GM19043 (cell line): ENCODE measurements around the gene IGSF21.
"Not testable (repeated sequence)": the region's sequence is repeated elsewhere in the genome, so short reads cannot be mapped to it uniquely, and the experiment has no call there.

ENCODE experiments used
- ATAC-seq: cut with Tn5 transposase; IDR thresholded peaks from one replicate; pipeline ENCODE4 v1.9.1; 2021; ENCODE audit warnings: low read depth; ENCODE audit not compliant: unreplicated experiment

IGSF21 gene

GRCh38 chr1:18413541-18414305, 306.1 kb downstream of the IGSF21 start:
- ATAC-seq = no peak

DNA sequence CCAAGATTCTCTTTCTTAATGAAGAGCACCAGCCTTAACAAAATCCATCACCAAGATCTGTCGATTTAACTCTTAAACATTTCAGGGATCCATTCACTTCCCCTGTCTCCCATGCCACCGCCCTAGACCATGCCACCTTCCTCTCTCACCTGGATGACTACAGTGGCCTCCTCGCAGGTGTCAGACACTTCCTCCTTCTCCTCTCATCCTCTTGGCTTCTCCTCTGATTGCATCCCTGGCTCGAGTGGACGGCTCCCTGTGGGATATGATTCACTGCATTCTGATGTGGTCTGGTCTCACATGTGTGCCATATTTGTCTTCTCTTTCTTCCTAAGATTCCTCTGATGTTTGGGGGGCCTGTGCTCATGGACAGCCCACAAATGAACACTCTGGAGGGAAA, 306.7 kb downstream of the IGSF21 start:
- no peak for ATAC-seq

DNA sequence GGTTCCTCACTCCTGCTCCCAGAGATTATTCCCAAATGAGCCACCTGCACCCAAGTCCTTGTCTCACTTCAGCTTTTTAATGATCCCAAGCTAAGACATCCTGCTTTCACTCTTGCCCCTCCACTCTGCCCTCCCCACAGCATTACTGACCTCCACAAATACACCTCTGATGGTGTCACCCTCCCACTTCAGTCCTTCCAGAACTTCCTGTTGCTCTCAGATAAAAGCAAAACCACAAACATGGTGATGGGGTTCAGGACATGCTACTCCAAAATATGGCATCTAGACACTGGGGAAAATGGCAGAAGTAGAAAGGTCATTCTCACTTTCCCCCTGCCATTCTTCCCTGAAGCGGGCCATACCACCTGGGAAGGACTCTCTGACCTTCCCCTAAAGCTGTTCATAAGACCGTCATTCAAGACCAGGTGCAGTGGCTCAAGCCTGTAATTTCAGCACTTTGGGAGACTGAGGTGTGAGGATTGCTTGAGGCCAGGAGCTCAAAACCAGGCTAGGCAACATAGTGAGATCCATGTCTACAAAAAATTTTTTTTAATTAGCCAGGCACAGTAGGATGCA, 307.4 kb downstream of the IGSF21 start:
- ATAC-seq = no peak

DNA sequence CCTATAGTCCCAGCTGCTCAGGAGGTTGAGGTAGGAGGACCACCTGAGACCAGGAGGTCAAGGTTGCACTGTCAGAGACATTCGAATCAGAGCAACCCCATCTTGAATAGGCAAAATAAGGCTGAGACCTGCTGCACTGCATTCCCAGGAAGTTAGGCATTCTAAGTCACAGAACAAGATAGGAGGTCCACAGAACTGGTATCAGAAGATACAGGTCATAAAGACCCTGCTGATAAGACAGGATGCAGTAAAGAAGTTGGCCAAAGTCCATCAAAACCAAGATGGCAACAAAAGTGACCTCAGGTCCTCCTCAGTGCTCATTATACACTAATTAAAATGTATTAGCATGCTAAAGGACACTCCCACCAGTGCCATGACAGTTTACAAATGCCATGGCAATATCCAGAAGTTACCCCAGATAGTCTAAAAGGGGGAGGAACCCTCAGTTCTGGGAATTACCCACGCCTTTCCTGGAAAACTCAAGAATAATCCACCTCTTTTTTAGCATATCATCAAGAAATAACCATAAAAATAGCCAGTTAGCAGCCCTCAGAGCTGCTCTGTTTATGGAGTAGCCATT, 307.9 kb downstream of the IGSF21 start:
- ATAC-seq = no peak

GRCh38 chr1:18416126-18416525, 308.5 kb downstream of the IGSF21 start:
- not testable (repeated sequence) for ATAC-seq

GRCh38 chr1:18417316-18418269, 310.0 kb downstream of the IGSF21 start:
- ATAC-seq = no peak

- ATAC-seq = no peak
Measured at GRCh38 chr1:18419113-18419844, 311.7 kb downstream of the IGSF21 start.

GRCh38 chr1:18419845-18420184, 312.2 kb downstream of the IGSF21 start:
- no peak for ATAC-seq

- ATAC-seq = no peak
Measured at GRCh38 chr1:18422076-18422777, 314.6 kb downstream of the IGSF21 start.

DNA sequence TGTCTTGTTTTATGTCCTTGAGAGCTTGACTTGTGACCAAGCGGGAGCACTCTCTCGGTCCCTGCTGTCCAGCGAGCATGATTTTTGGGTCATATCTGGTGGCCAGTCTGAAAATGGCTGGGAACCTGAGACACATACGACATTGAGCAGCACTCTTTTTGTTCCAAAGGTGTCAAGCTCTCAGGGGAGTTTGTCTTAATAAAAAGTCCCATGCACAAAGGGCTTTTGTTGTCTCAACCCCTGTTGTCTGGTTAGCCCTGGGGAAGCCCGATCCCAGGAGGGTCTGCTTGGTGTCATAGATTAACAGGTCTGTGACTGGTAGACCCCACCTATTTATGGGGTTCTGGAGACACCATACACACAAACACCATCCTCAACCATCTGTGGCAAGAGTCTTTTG, 315.4 kb downstream of the IGSF21 start:
- ATAC-seq = no peak

- no peak for ATAC-seq
Measured at GRCh38 chr1:18426580-18426979, 319.0 kb downstream of the IGSF21 start.
